Neural cell (in vitro differentiated cells): ENCODE results near the gene GOLGA6L2.

Experiments
- CTCF ChIP-seq: fragments of 450-650 bp; IDR thresholded peaks from 2 replicates; pipeline ENCODE4 v1.5.1; 2014; ENCODE audit warnings: antibody characterized with exemption, mild to moderate bottlenecking, moderate library complexity; ENCODE audit not compliant: poor library complexity, severe bottlenecking
- EZH2 ChIP-seq: fragments of 200-600, 300-800 bp; shearing (Covaris generic), sonication (generic); IDR thresholded peaks from 2 replicates; pipeline ENCODE4 v1.6.1; 2014; ENCODE audit warnings: antibody characterized with exemption, low read length, borderline replicate concordance, mild to moderate bottlenecking; ENCODE audit not compliant: insufficient read depth, poor library complexity, severe bottlenecking
- POLR2AphosphoS5 ChIP-seq: IDR thresholded peaks from 2 replicates; pipeline ENCODE4 v1.6.1; 2012

GRCh38 chr15:23477920-23478319 is 30.9 kb upstream of the GOLGA6L2 start:
- TF ChIP-seq CTCF (no peak), POLR2AphosphoS5 (no peak), EZH2 (no peak)
